Liver (tissue), 9 donors: ENCODE data around the gene PTPRD. TPM values are rescaled to one million over a fixed set of nuclear protein-coding genes. Genes with fewer than 3 reads are reported as not detected.

Experiments used
- DNase-seq: peaks from one replicate; pipeline ENCODE4 v3.0.0-alpha.2; 2017; ENCODE audit warnings: low spot score
- H3K27ac ChIP-seq, 2 donors: one replicate each; pipeline ENCODE4 v1.7.0; 2013; ENCODE audit warnings: inconsistent platforms in 2 of 2, low read length in 2 of 2, control low read depth in 1 of 2, low read depth in 1 of 2, mild to moderate bottlenecking in 1 of 2
- H3K27me3 ChIP-seq, 4 donors: one replicate each; pipeline versions ENCODE4 v1.6.1 to v1.7.0; 2013; ENCODE audit warnings: low read length in 3 of 4, inconsistent platforms in 1 of 4, mild to moderate bottlenecking in 1 of 4, moderate library complexity in 1 of 4; ENCODE audit not compliant: control insufficient read depth in 4 of 4, insufficient read depth in 4 of 4
- H3K36me3 ChIP-seq, 4 donors: one replicate each; pipeline versions ENCODE4 v1.6.1 to v1.7.0; 2013; ENCODE audit warnings: low read length in 3 of 4, mild to moderate bottlenecking in 3 of 4, low read depth in 1 of 4, moderate library complexity in 1 of 4; ENCODE audit not compliant: control insufficient read depth in 4 of 4, insufficient read depth in 3 of 4
- H3K4me1 ChIP-seq, 4 donors: one replicate each; pipeline versions ENCODE4 v1.6.1 to v1.7.0; 2013; ENCODE audit warnings: low read length in 3 of 4, mild to moderate bottlenecking in 3 of 4, moderate library complexity in 1 of 4; ENCODE audit not compliant: control insufficient read depth in 4 of 4, insufficient read depth in 4 of 4
- H3K4me3 ChIP-seq, 3 donors: one replicate each; pipeline versions ENCODE4 v1.6.1 to v1.7.0; 2013; ENCODE audit warnings: low read length in 3 of 3, control low read depth in 1 of 3, low read depth in 1 of 3, mild to moderate bottlenecking in 1 of 3
- H3K9ac ChIP-seq, 2 donors: one replicate each; pipeline ENCODE4 v1.7.0; 2013; ENCODE audit warnings: low read length in 2 of 2, mild to moderate bottlenecking in 2 of 2, moderate library complexity in 2 of 2, control low read depth in 1 of 2, low read depth in 1 of 2
- H3K9me3 ChIP-seq, 4 donors: one replicate each; pipeline versions ENCODE4 v1.6.1 to v1.7.0; 2013; ENCODE audit warnings: low read length in 3 of 4; ENCODE audit not compliant: control insufficient read depth in 4 of 4
- EGR1 ChIP-seq, 2 donors: IDR thresholded peaks; 2 replicates each; pipeline ENCODE4 v1.6.1; 2016 to 2018; ENCODE audit warnings: antibody characterized with exemption in 2 of 2, low read depth in 2 of 2
- FOXA1 ChIP-seq: IDR thresholded peaks from 2 replicates; pipeline ENCODE4 v1.6.1; 2016; ENCODE audit warnings: antibody characterized with exemption
- FOXA2 ChIP-seq: IDR thresholded peaks from 2 replicates; pipeline ENCODE4 v1.6.1; 2016; ENCODE audit warnings: antibody characterized with exemption
- GABPA ChIP-seq, 2 donors: IDR thresholded peaks in 1 of 2; conservative IDR thresholded peaks in 1 of 2; 2 replicates each; pipeline ENCODE4 v1.6.1; 2016; ENCODE audit warnings: antibody characterized with exemption in 2 of 2, mild to moderate bottlenecking in 1 of 2, moderate library complexity in 1 of 2
- HNF4A ChIP-seq, 2 donors: conservative IDR thresholded peaks; 2 replicates each; pipeline ENCODE4 v1.6.1; 2016; ENCODE audit warnings: antibody characterized with exemption in 2 of 2, mild to moderate bottlenecking in 2 of 2
- HNF4G ChIP-seq: IDR thresholded peaks from 2 replicates; pipeline ENCODE4 v1.6.1; 2016; ENCODE audit warnings: antibody characterized with exemption
- JUND ChIP-seq, 2 donors: IDR thresholded peaks; 2 replicates each; pipeline ENCODE4 v1.6.1; 2016; ENCODE audit warnings: antibody characterized with exemption in 2 of 2
- NR2F2 ChIP-seq: IDR thresholded peaks from 2 replicates; pipeline ENCODE4 v1.6.1; 2016; ENCODE audit warnings: antibody characterized with exemption
- SP1 ChIP-seq: IDR thresholded peaks from 2 replicates; pipeline ENCODE4 v1.6.1; 2018; ENCODE audit warnings: antibody characterized with exemption, mild to moderate bottlenecking
- TAF1 ChIP-seq: conservative IDR thresholded peaks from 2 replicates; pipeline ENCODE4 v1.6.1; 2016; ENCODE audit warnings: antibody characterized with exemption, mild to moderate bottlenecking
- WGBS: extraction: QIAGEN DNeasy Blood & Tissue Kit; methylation state at CpG from one replicate; pipeline ENCODE4 v1.1.7; 2013; 5-methylcytosine and 5-hydroxymethylcytosine counted together
- polyA plus RNA-seq, 2 donors: library from polyadenylated mRNA; stranded (reverse) in 1 of 2; unstranded in 1 of 2; fragments of 200-250 nt in 1 of 2; fragments of >200 nt in 1 of 2; fragmentation: Nextera tagmentation in 1 of 2; extraction: Ambion mirVana in 1 of 2; gene quantifications; one replicate each; pipeline versions ENCODE4 v1.2.1 to v1.2.3, GENCODE V29; 2013 to 2015
- total RNA-seq, 2 donors: library from RNA; depleted of rRNA; stranded (reverse); fragments of >200 nt; gene quantifications; one replicate each; pipeline ENCODE4 v1.2.3, GENCODE V29; 2014
- TF ChIP-seq, protein P1 (sequence below): IDR thresholded peaks from 2 replicates; pipeline ENCODE4 v1.6.1; 2016; ENCODE audit warnings: antibody characterized with exemption
- TF ChIP-seq, protein P2 (sequence below): IDR thresholded peaks from 2 replicates; pipeline ENCODE4 v1.6.1; 2016; ENCODE audit warnings: antibody characterized with exemption, mild to moderate bottlenecking
- TF ChIP-seq, protein P3 (sequence below): IDR thresholded peaks from 2 replicates; pipeline ENCODE4 v1.6.1; 2016; ENCODE audit warnings: antibody characterized with exemption
- TF ChIP-seq, protein P4 (sequence below): IDR thresholded peaks from 2 replicates; pipeline ENCODE4 v1.6.1; 2016; ENCODE audit warnings: antibody characterized with exemption
- TF ChIP-seq, protein P5 (sequence below): fragments of 150-350 bp; IDR thresholded peaks from 2 replicates; pipeline ENCODE4 v1.5.1; 2017; ENCODE audit warnings: improper control_type of control experiment, low read depth, low read length; ENCODE audit not compliant: missing input control
- donor health status: healthy.
- donor health status: healthy.
- donor health status: healthy.
- donor health status: healthy.
- donor health status: healthy.

Gene PTPRD
- total and polyA plus RNA-seq, 4 donors = 0.78 to 34.2 (median 4.7) TPM

DNA sequence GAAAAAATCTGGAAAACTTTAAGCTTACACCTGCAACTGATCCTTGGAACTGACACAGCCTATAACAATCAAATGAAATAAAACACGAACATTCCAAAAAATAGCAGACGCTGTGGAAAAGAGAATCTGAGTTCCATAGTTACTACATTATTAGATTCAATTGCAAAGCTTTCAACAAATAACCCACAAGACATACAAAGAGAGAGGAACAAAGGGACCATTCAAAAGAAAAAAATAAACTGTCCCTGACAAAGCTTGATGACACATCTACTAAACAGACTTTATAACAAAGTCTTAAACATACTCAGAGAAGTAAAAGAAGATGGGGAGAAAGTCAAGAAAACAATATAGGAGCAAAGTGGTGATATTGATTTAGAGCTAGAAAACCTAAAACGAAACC is 1123.6 kb downstream of the PTPRD start:
- no peak for TF ChIP-seq TAF1
- H3K9me3 ChIP-seq = no peaks in the 10 kb centered on the region
- no peaks in the 10 kb centered on the region for H3K27me3 ChIP-seq
- WGBS = 76% methylated on average over 3 of the region's 3 CpGs
- H3K9ac ChIP-seq = no peak overlapping the region
- no peaks in the 10 kb centered on the region for H3K4me1 ChIP-seq
- H3K27ac ChIP-seq = no peak overlapping the region
- no peak for DNase-seq
- no peak overlapping the region for H3K4me3 ChIP-seq
- no peaks in the 10 kb centered on the region for H3K36me3 ChIP-seq

DNA sequence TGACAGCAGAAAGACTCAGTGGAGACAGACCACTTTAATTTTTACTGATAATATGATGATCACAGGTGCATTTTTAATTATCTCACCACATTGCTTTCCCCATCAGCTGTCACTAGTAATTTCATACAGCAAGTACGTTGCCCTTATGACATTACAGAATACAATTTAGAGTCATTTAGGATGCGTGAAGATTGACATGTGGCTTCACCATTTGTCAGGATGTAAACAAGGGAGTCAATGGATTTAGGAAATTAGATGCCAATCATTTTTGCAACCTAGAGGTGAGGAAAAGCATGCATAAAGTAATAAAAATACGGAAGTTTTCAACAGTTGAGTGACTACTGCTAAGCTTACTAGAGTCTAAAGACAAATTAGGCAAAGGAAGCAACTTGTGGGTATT is 1129.6 kb downstream of the PTPRD start:
- no peak overlapping the region for H3K9ac ChIP-seq
- no peaks in the 10 kb centered on the region for H3K36me3 ChIP-seq
- no peak overlapping the region for H3K4me3 ChIP-seq
- no peak overlapping the region for H3K27ac ChIP-seq
- no peaks in the 10 kb centered on the region for H3K9me3 ChIP-seq
- DNase-seq = no peak
- TF ChIP-seq EGR1 (IDR thresholded peaks at IDR 0.05; ENCODE audit: low read depth in 2 of 2) (no peak), JUND (IDR thresholded peaks at IDR 0.05) (no peak), HNF4A (conservative IDR thresholded peaks at IDR 0.05) (no peak), HNF4G (no peak), FOXA1 (no peak), NR2F2 (no peak), FOXA2 (no peak), SP1 (no peak), GABPA (IDR thresholded peaks at IDR 0.05 in 1 of 2, conservative IDR thresholded peaks at IDR 0.05 in 1 of 2) (no peak)
- TF ChIP-seq, protein P1, sequence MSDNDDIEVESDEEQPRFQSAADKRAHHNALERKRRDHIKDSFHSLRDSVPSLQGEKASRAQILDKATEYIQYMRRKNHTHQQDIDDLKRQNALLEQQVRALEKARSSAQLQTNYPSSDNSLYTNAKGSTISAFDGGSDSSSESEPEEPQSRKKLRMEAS = no peak
- TF ChIP-seq, protein P2, sequence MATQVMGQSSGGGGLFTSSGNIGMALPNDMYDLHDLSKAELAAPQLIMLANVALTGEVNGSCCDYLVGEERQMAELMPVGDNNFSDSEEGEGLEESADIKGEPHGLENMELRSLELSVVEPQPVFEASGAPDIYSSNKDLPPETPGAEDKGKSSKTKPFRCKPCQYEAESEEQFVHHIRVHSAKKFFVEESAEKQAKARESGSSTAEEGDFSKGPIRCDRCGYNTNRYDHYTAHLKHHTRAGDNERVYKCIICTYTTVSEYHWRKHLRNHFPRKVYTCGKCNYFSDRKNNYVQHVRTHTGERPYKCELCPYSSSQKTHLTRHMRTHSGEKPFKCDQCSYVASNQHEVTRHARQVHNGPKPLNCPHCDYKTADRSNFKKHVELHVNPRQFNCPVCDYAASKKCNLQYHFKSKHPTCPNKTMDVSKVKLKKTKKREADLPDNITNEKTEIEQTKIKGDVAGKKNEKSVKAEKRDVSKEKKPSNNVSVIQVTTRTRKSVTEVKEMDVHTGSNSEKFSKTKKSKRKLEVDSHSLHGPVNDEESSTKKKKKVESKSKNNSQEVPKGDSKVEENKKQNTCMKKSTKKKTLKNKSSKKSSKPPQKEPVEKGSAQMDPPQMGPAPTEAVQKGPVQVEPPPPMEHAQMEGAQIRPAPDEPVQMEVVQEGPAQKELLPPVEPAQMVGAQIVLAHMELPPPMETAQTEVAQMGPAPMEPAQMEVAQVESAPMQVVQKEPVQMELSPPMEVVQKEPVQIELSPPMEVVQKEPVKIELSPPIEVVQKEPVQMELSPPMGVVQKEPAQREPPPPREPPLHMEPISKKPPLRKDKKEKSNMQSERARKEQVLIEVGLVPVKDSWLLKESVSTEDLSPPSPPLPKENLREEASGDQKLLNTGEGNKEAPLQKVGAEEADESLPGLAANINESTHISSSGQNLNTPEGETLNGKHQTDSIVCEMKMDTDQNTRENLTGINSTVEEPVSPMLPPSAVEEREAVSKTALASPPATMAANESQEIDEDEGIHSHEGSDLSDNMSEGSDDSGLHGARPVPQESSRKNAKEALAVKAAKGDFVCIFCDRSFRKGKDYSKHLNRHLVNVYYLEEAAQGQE = no peak
- TF ChIP-seq, protein P3, sequence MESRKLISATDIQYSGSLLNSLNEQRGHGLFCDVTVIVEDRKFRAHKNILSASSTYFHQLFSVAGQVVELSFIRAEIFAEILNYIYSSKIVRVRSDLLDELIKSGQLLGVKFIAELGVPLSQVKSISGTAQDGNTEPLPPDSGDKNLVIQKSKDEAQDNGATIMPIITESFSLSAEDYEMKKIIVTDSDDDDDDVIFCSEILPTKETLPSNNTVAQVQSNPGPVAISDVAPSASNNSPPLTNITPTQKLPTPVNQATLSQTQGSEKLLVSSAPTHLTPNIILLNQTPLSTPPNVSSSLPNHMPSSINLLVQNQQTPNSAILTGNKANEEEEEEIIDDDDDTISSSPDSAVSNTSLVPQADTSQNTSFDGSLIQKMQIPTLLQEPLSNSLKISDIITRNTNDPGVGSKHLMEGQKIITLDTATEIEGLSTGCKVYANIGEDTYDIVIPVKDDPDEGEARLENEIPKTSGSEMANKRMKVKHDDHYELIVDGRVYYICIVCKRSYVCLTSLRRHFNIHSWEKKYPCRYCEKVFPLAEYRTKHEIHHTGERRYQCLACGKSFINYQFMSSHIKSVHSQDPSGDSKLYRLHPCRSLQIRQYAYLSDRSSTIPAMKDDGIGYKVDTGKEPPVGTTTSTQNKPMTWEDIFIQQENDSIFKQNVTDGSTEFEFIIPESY = no peak
- TF ChIP-seq, protein P4, sequence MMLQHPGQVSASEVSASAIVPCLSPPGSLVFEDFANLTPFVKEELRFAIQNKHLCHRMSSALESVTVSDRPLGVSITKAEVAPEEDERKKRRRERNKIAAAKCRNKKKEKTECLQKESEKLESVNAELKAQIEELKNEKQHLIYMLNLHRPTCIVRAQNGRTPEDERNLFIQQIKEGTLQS = no peak
- TF ChIP-seq, protein P5, sequence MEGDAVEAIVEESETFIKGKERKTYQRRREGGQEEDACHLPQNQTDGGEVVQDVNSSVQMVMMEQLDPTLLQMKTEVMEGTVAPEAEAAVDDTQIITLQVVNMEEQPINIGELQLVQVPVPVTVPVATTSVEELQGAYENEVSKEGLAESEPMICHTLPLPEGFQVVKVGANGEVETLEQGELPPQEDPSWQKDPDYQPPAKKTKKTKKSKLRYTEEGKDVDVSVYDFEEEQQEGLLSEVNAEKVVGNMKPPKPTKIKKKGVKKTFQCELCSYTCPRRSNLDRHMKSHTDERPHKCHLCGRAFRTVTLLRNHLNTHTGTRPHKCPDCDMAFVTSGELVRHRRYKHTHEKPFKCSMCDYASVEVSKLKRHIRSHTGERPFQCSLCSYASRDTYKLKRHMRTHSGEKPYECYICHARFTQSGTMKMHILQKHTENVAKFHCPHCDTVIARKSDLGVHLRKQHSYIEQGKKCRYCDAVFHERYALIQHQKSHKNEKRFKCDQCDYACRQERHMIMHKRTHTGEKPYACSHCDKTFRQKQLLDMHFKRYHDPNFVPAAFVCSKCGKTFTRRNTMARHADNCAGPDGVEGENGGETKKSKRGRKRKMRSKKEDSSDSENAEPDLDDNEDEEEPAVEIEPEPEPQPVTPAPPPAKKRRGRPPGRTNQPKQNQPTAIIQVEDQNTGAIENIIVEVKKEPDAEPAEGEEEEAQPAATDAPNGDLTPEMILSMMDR = no peak
- no peaks in the 10 kb centered on the region for H3K4me1 ChIP-seq
- 59% methylated on average over 3 of the region's 3 CpGs for WGBS
- H3K27me3 ChIP-seq = no peaks in the 10 kb centered on the region
